ENCODE measurements around the gene PRR5. TPM values are rescaled to one million over a fixed set of nuclear protein-coding genes. Genes with fewer than 3 reads are reported as not detected.

The PRR5 gene
- total and polyA plus RNA-seq, 10 donors: 31.3 to 85.6 (median 76.7) TPM

DNA sequence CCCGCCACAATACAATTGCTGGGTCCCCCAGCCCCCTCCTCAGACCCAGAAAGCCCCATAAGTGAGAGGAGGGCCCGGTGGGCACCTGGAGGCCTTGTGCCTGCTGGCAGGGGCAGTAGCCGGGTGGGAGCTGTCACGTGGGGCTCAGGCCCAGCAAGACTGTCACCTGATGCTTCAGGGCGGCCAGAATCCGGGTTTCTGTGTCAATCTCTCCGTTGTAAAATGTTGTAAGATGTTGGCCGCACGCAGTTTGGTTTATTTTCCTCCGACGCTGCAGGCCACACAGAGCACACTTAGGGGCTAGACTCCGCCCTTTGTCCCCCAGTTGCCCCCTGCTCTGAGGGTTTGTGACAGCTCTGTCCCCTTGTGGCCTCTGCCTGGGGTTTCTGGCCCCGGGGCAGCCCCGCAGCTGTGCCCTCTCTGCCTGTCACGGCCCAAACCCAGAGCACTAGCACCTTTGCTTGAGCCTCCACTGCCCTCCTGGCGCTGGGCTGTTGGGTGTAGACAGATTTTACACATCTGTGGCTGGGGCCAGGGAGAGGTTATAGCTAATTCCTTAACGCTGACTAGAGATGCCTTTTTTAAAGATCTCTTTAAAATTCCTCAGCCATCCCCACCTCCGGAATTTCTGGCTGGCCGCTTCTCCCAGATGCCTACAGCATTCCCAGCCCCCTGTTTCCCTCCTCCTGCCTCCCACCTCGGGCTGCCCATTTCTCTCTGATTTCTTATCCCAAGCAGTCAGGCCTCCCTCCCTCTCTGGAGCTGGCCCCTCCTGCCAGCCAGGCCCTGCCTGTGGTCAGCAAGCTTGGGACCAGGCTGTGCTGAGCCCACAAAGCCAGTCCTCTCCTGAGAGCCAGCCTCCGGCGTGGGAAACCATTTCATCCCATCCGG lies 3.2 kb upstream of the PRR5 start:
- H3K36me3 ChIP-seq: no peaks in the 10 kb centered on the region
- intact Hi-C loops (cut with DNase I; ENCODE audit: low total_unique reads): no loop called here
- H3K4me1 ChIP-seq: peaks cover 16 to 54% (median 40%) of the 10 kb centered on the region in 6 donors
- peaks cover 0 to 20% (median 0%) of the 10 kb centered on the region in 7 donors for H3K27me3 ChIP-seq (replicated peaks in 1 of 7)
- DNase-seq: peak; percentile 79
- peak overlapping the region in 6 of 8 donors; percentile 31 to 60 (median 52) for H3K27ac ChIP-seq
- no peak overlapping the region for H3K4me3 ChIP-seq
- WGBS, 5 donors: 59 to 74% (median 66%) methylated on average over 23 of the region's 23 CpGs
- H3K9me3 ChIP-seq: no peaks in the 10 kb centered on the region
- TF ChIP-seq POLR2AphosphoS5 (IDR thresholded peaks at IDR 0.05): peak in 1 of 3 donors; percentile 34
- no peak for TF ChIP-seq CTCF (IDR thresholded peaks at IDR 0.05 in 8 of 11, conservative IDR thresholded peaks at IDR 0.05 in 3 of 11)
- TF ChIP-seq POLR2A (IDR thresholded peaks at IDR 0.05): no peak

- TF ChIP-seq POLR2A (IDR thresholded peaks at IDR 0.05) (no peak), CTCF (IDR thresholded peaks at IDR 0.05 in 8 of 11, conservative IDR thresholded peaks at IDR 0.05 in 3 of 11) (no peak), POLR2AphosphoS5 (IDR thresholded peaks at IDR 0.05) (no peak)
- peaks cover 0 to 12% (median 0%) of the 10 kb centered on the region in 6 donors for H3K36me3 ChIP-seq
- H3K4me3 ChIP-seq: no peak overlapping the region
- 87 to 91% (median 88%) methylated on average over 6 of the region's 6 CpGs for WGBS, 5 donors
- H3K27ac ChIP-seq: peak overlapping the region in 1 of 8 donors; percentile 83
- H3K27me3 ChIP-seq (replicated peaks in 1 of 7): peaks cover 0 to 20% (median 0%) of the 10 kb centered on the region in 7 donors
- H3K9me3 ChIP-seq: no peaks in the 10 kb centered on the region
- intact Hi-C loops (cut with DNase I; ENCODE audit: low total_unique reads): no loop called here
- H3K4me1 ChIP-seq: peaks cover 21 to 71% (median 55%) of the 10 kb centered on the region in 6 donors
- no peak for DNase-seq
Observed at GRCh38 chr22:44700456-44700855, 1.5 kb upstream of the PRR5 start.

- intact Hi-C loops (cut with DNase I; ENCODE audit: low total_unique reads): no loop called here
- no peak for DNase-seq
- Histone ChIP-seq H3K27ac (peak overlapping the region; percentile 22 to 88 (median 78)), H3K36me3 (peaks cover 0 to 12% (median 0%) of the 10 kb centered on the region in 6 donors), H3K27me3 (replicated peaks in 1 of 7) (peaks cover 0 to 20% (median 0%) of the 10 kb centered on the region in 7 donors), H3K4me3 (peak overlapping the region in 2 of 8 donors; percentile 87 to 96), H3K9me3 (no peaks in the 10 kb centered on the region), H3K4me1 (peaks cover 23 to 79% (median 62%) of the 10 kb centered on the region in 6 donors)
- WGBS, 5 donors: 40 to 66% (median 54%) methylated on average over 4 to 5 of the region's 5 CpGs
- no peak for TF ChIP-seq POLR2A (IDR thresholded peaks at IDR 0.05)
- no peak for TF ChIP-seq CTCF (IDR thresholded peaks at IDR 0.05 in 8 of 11, conservative IDR thresholded peaks at IDR 0.05 in 3 of 11)
- no peak for TF ChIP-seq POLR2AphosphoS5 (IDR thresholded peaks at IDR 0.05)
Observed at GRCh38 chr22:44701187-44701790, 715 bp upstream of the PRR5 start.
